Loucy (cell line): ENCODE results near the gene IL1A.

ENCODE experiments used
- EZH2phosphoT487 ChIP-seq: fragments of 200-600 bp; IDR thresholded peaks from 2 replicates; pipeline ENCODE4 v1.6.1; 2018; ENCODE audit warnings: antibody characterized with exemption, mild to moderate bottlenecking, moderate library complexity, borderline replicate concordance
- TF ChIP-seq, protein P1 (sequence below): fragments of 200-600 bp; sonication (generic); conservative IDR thresholded peaks from 2 replicates; pipeline ENCODE4 v1.5.1; 2014; ENCODE audit warnings: mild to moderate bottlenecking, antibody characterized with exemption, low read length

DNA sequence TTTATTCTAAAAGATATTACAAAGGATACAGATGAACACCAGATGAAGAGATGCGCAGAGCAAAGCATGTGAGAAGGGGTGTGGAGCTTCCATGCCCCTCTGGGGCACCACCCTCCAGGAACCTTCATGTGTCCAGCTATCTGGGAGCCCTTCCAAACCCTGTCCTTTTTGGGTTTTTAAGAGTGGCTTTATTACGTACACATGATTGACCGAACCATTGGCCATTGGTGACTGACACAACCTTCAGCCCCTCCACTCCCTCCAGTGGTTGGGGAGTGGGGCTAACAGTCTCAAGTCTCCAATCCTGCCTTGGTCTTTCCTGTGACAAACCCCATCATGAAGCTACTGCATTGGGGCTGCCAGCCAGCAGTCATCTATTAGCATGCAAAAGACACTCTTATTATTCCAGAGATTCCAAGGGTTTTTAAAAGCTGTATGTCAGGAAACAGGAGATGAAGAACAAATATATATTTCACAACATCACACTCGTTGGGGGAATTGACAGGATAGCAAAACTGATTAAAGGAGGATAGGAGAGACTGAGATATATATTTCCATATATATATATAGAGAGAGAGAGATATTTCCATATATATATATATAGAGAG lies 32.9 kb upstream of the IL1A start:
- TF ChIP-seq, protein P1, sequence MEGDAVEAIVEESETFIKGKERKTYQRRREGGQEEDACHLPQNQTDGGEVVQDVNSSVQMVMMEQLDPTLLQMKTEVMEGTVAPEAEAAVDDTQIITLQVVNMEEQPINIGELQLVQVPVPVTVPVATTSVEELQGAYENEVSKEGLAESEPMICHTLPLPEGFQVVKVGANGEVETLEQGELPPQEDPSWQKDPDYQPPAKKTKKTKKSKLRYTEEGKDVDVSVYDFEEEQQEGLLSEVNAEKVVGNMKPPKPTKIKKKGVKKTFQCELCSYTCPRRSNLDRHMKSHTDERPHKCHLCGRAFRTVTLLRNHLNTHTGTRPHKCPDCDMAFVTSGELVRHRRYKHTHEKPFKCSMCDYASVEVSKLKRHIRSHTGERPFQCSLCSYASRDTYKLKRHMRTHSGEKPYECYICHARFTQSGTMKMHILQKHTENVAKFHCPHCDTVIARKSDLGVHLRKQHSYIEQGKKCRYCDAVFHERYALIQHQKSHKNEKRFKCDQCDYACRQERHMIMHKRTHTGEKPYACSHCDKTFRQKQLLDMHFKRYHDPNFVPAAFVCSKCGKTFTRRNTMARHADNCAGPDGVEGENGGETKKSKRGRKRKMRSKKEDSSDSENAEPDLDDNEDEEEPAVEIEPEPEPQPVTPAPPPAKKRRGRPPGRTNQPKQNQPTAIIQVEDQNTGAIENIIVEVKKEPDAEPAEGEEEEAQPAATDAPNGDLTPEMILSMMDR = no peak
- TF ChIP-seq EZH2phosphoT487 = no peak
